Right lobe of liver (tissue), 6 donors: ENCODE data around the gene PHF2. TPM values are rescaled to one million over a fixed set of nuclear protein-coding genes. Genes with fewer than 3 reads are reported as not detected.

Experiments used
- ATAC-seq, 4 donors: fragments of 200-7000 bp; cut with Tn5 transposase; one replicate each; pipeline ENCODE4 v1.9.1; 2020; ENCODE audit warnings: mild to moderate bottlenecking in 4 of 4, moderate library complexity in 4 of 4
- DNase-seq, 3 donors: peaks; one replicate each; pipeline ENCODE4 v3.0.0-alpha.2; 2020
- H3K27ac ChIP-seq, 3 donors: fragments of 200-600 bp; one replicate each; pipeline ENCODE4 v1.8.0; 2022
- H3K27me3 ChIP-seq, 2 donors: fragments of 200-600 bp; one replicate each; pipeline ENCODE4 v1.8.0; 2022
- H3K36me3 ChIP-seq, 4 donors: fragments of 200-600 bp; sonication (generic) in 1 of 4; one replicate each; pipeline versions ENCODE4 v1.5.1 to v1.8.0; 2017 to 2022; ENCODE audit warnings: control low read depth in 1 of 4
- H3K4me1 ChIP-seq, 4 donors: fragments of 200-600 bp; sonication (generic) in 1 of 4; one replicate each; pipeline versions ENCODE4 v1.5.1 to v1.8.0; 2017 to 2022; ENCODE audit warnings: control low read depth in 1 of 4
- H3K4me3 ChIP-seq, 3 donors: fragments of 200-600 bp; one replicate each; pipeline ENCODE4 v1.8.0; 2022
- H3K9me3 ChIP-seq, 4 donors: fragments of 200-600 bp; sonication (generic) in 1 of 4; one replicate each; pipeline versions ENCODE4 v1.5.1 to v1.8.0; 2017 to 2022; ENCODE audit warnings: control low read depth in 1 of 4
- CTCF ChIP-seq, 4 donors: fragments of 200-600 bp in 3 of 4; fragments of 450-650 bp in 1 of 4; IDR thresholded peaks; one replicate each; pipeline versions ENCODE4 v1.5.1 to v1.8.0; 2016 to 2022; ENCODE audit warnings: antibody characterized with exemption in 4 of 4, mild to moderate bottlenecking in 2 of 4
- POLR2A ChIP-seq: fragments of 450-650 bp; IDR thresholded peaks from one replicate; pipeline ENCODE4 v1.6.1; 2017; ENCODE audit warnings: antibody characterized with exemption, mild to moderate bottlenecking
- WGBS: methylation state at CpG from one replicate; pipeline ENCODE4 v1.1.6; 2018; ENCODE audit warnings: low coverage, low lambda C conversion rate; ENCODE audit not compliant: insufficient coverage; ENCODE audit errors: missing lambda C conversion rate; 5-methylcytosine and 5-hydroxymethylcytosine counted together
- intact Hi-C, 2 donors: fragments of 100-400 bp; cut with DNase I; formaldehyde crosslinking; loops; one replicate each; pipeline versions ENCODE4 v1.11.2 to v1.14.1; 2022
- total RNA-seq, 6 experiments: library from RNA; depleted of rRNA in 2 of 6; stranded (reverse); fragments of >200 nt in 2 of 6; fragmentation: NEBNext Ultra II Directional in 3 of 6; extraction: Animal tissue kit (Norgen Biotek cat#: 25700) in 3 of 6; gene quantifications; one replicate each; pipeline versions ENCODE4 v1.1.0 to v1.2.4, GENCODE V29; 2016 to 2023
- donor health status: DM: no; HTN: yes; CAD: no.
- donor health status: DM: no; HTN: no; CAD: no.
- donor health status: DM: no; HTN: no; CAD: no.
- donor health status: DM: no; HTN: yes; CAD: no.
- donor health status: DM: no; HTN: yes; CAD: no.

Gene PHF2
- total RNA-seq, 6 experiments from 2014 or later = 6.3 to 8.5 (median 6.8) TPM

- intact Hi-C loops = no loop called here
- Histone ChIP-seq H3K4me1 (peaks cover 0 to 6% (median 0%) of the 10 kb centered on the region in 4 donors), H3K27me3 (no peaks in the 10 kb centered on the region), H3K27ac (no peak overlapping the region), H3K4me3 (no peak overlapping the region), H3K9me3 (no peaks in the 10 kb centered on the region), H3K36me3 (no peaks in the 10 kb centered on the region)
- ATAC-seq = no peak
- no peak for TF ChIP-seq CTCF (IDR thresholded peaks at IDR 0.05)
- no peak for TF ChIP-seq POLR2A
- WGBS = 94% methylated on average over 3 of the region's 3 CpGs
- no peak for DNase-seq
Measured at GRCh38 chr9:93623753-93624152, 47.4 kb downstream of the PHF2 start.

- no peaks in the 10 kb centered on the region for H3K9me3 ChIP-seq
- H3K4me3 ChIP-seq = no peak overlapping the region
- peaks cover 0 to 6% (median 0%) of the 10 kb centered on the region in 4 donors for H3K4me1 ChIP-seq
- intact Hi-C loops = no loop called here
- no peaks in the 10 kb centered on the region for H3K36me3 ChIP-seq
- no peak for DNase-seq
- H3K27ac ChIP-seq = no peak overlapping the region
- H3K27me3 ChIP-seq = no peaks in the 10 kb centered on the region
- 88% methylated on average over 6 of the region's 6 CpGs for WGBS
- no peak for ATAC-seq
- no peak for TF ChIP-seq POLR2A
Measured at GRCh38 chr9:93624431-93624834, 48.0 kb downstream of the PHF2 start.

- Histone ChIP-seq H3K4me1 (peaks cover 0 to 6% (median 0%) of the 10 kb centered on the region in 4 donors), H3K27ac (no peak overlapping the region), H3K27me3 (no peaks in the 10 kb centered on the region), H3K36me3 (no peaks in the 10 kb centered on the region), H3K4me3 (no peak overlapping the region), H3K9me3 (no peaks in the 10 kb centered on the region)
- no peak for DNase-seq
- ATAC-seq = no peak
- intact Hi-C loops = no loop called here
- TF ChIP-seq POLR2A (no peak), CTCF (IDR thresholded peaks at IDR 0.05) (no peak)
Measured at GRCh38 chr9:93624977-93625376, 48.6 kb downstream of the PHF2 start.

- Histone ChIP-seq H3K4me1 (no peaks in the 10 kb centered on the region), H3K9me3 (no peaks in the 10 kb centered on the region), H3K36me3 (no peaks in the 10 kb centered on the region), H3K27ac (no peak overlapping the region), H3K4me3 (no peak overlapping the region), H3K27me3 (no peaks in the 10 kb centered on the region)
- 98% methylated on average over 5 of the region's 11 CpGs for WGBS
- ATAC-seq = no peak
- no peak for DNase-seq
- intact Hi-C loops = no loop called here
- no peak for TF ChIP-seq POLR2A
- TF ChIP-seq CTCF (IDR thresholded peaks at IDR 0.05) = no peak
Measured at GRCh38 chr9:93629920-93630319, 53.5 kb downstream of the PHF2 start.

- WGBS = 80% methylated on average over 1 of the region's 7 CpGs
- intact Hi-C loops = no loop called here
- no peaks in the 10 kb centered on the region for H3K9me3 ChIP-seq
- no peaks in the 10 kb centered on the region for H3K27me3 ChIP-seq
- ATAC-seq (no peak), DNase-seq (no peak)
- H3K27ac ChIP-seq = no peak overlapping the region
- no peak overlapping the region for H3K4me3 ChIP-seq
- no peaks in the 10 kb centered on the region for H3K4me1 ChIP-seq
- no peaks in the 10 kb centered on the region for H3K36me3 ChIP-seq
- TF ChIP-seq POLR2A (no peak), CTCF (IDR thresholded peaks at IDR 0.05) (no peak)
Measured at GRCh38 chr9:93630806-93631411, 54.5 kb downstream of the PHF2 start.
